H9 (cell line): ENCODE data around the gene PRSS8. TPM values are rescaled to one million over a fixed set of nuclear protein-coding genes. Genes with fewer than 3 reads are reported as not detected.

Experiments
- DNase-seq: peaks from one replicate; pipeline ENCODE4 v3.0.0-alpha.2; 2017
- H2AFZ ChIP-seq: one replicate; pipeline ENCODE4 v1.6.1; 2013; ENCODE audit warnings: mild to moderate bottlenecking, low read length, control low read depth, moderate library complexity
- H2AK5ac ChIP-seq: 2 replicates; pipeline ENCODE4 v1.6.1; 2013; ENCODE audit warnings: low read length, control low read depth, mixed read lengths; ENCODE audit not compliant: insufficient read length
- H2BK120ac ChIP-seq: one replicate; pipeline ENCODE4 v1.6.1; 2013; ENCODE audit warnings: low read depth, mild to moderate bottlenecking, low read length, control low read depth, inconsistent platforms; ENCODE audit not compliant: poor library complexity, severe bottlenecking
- H2BK12ac ChIP-seq: 2 replicates; pipeline ENCODE4 v1.6.1; 2013; ENCODE audit warnings: low read length, control low read depth, mixed read lengths, low read depth; ENCODE audit not compliant: insufficient read length
- H2BK15ac ChIP-seq: 2 replicates; pipeline ENCODE4 v1.6.1; 2013; ENCODE audit warnings: low read depth, low read length, control low read depth
- H2BK20ac ChIP-seq: one replicate; pipeline ENCODE4 v1.6.1; 2013; ENCODE audit warnings: low read depth, mild to moderate bottlenecking, low read length, control low read depth, inconsistent platforms; ENCODE audit not compliant: poor library complexity, severe bottlenecking
- H2BK5ac ChIP-seq: 2 replicates; pipeline ENCODE4 v1.6.1; 2013; ENCODE audit warnings: low read length, control low read depth, mixed read lengths; ENCODE audit not compliant: insufficient read length
- H3K14ac ChIP-seq: 2 replicates; pipeline ENCODE4 v1.6.1; 2013; ENCODE audit warnings: low read length, control low read depth; ENCODE audit not compliant: insufficient read depth
- H3K18ac ChIP-seq: 2 replicates; pipeline ENCODE4 v1.6.1; 2013; ENCODE audit warnings: low read depth, mild to moderate bottlenecking, mixed read lengths, low read length, control low read depth; ENCODE audit not compliant: insufficient read length
- H3K23ac ChIP-seq: 2 replicates; pipeline ENCODE4 v1.6.1; 2013; ENCODE audit warnings: low read length, control low read depth, mixed read lengths, low read depth; ENCODE audit not compliant: insufficient read length
- H3K23me2 ChIP-seq: 2 replicates; pipeline ENCODE4 v1.6.1; 2013; ENCODE audit warnings: low read depth, mild to moderate bottlenecking, mixed read lengths, low read length, control low read depth; ENCODE audit not compliant: insufficient read length, poor library complexity, severe bottlenecking
- H3K27ac ChIP-seq: 2 replicates; pipeline ENCODE4 v1.5.1; 2013; ENCODE audit warnings: low read length, control low read depth, mixed read lengths, low read depth; ENCODE audit not compliant: insufficient read length
- H3K27me3 ChIP-seq: 2 replicates; pipeline ENCODE4 v1.6.1; 2013; ENCODE audit warnings: low read length, control low read depth, inconsistent platforms; ENCODE audit not compliant: insufficient read depth
- H3K4ac ChIP-seq: 2 replicates; pipeline ENCODE4 v1.6.1; 2013; ENCODE audit warnings: low read depth, mild to moderate bottlenecking, control low read depth, inconsistent platforms, low read length, moderate library complexity
- H3K4me1 ChIP-seq: 2 replicates; pipeline ENCODE4 v1.6.1; 2013; ENCODE audit warnings: low read length, control low read depth, inconsistent platforms; ENCODE audit not compliant: insufficient read depth
- H3K4me2 ChIP-seq: 2 replicates; pipeline ENCODE4 v1.6.1; 2013; ENCODE audit warnings: low read length, control low read depth, mixed read lengths; ENCODE audit not compliant: insufficient read length, insufficient read depth
- H3K56ac ChIP-seq: 2 replicates; pipeline ENCODE4 v1.6.1; 2013; ENCODE audit warnings: low read depth, mild to moderate bottlenecking, mixed read lengths, low read length, control low read depth; ENCODE audit not compliant: insufficient read length
- H3K79me1 ChIP-seq: 2 replicates; pipeline ENCODE4 v1.6.1; 2013; ENCODE audit warnings: low read depth, mild to moderate bottlenecking, moderate library complexity, low read length, control low read depth, inconsistent platforms; ENCODE audit not compliant: insufficient read depth, poor library complexity, severe bottlenecking
- H3K79me2 ChIP-seq: 2 replicates; pipeline ENCODE4 v1.6.1; 2013; ENCODE audit warnings: low read length, control low read depth, inconsistent platforms; ENCODE audit not compliant: insufficient read depth
- H3K9ac ChIP-seq: 2 replicates; pipeline ENCODE4 v1.6.1; 2013; ENCODE audit warnings: low read length, control low read depth, mixed read lengths; ENCODE audit not compliant: insufficient read length; ENCODE audit errors: extremely low read depth
- H3K9me3 ChIP-seq: one replicate; pipeline ENCODE4 v1.6.1; 2013; ENCODE audit warnings: low read depth, low read length, inconsistent platforms; ENCODE audit not compliant: control insufficient read depth
- H3T11ph ChIP-seq: one replicate; pipeline ENCODE4 v1.6.1; 2013; ENCODE audit warnings: mild to moderate bottlenecking, low read length, control low read depth, inconsistent platforms
- H4K20me1 ChIP-seq: one replicate; pipeline ENCODE4 v1.6.1; 2013; ENCODE audit not compliant: control insufficient read depth, insufficient read length, insufficient read depth
- H4K5ac ChIP-seq: 2 replicates; pipeline ENCODE4 v1.6.1; 2013; ENCODE audit warnings: low read depth, mild to moderate bottlenecking, mixed read lengths, low read length, control low read depth; ENCODE audit not compliant: insufficient read length
- H4K8ac ChIP-seq: replicated peaks from 2 replicates; pipeline ENCODE4 v1.6.1; 2013; ENCODE audit warnings: low read length, control low read depth, mixed read lengths, low read depth; ENCODE audit not compliant: insufficient read length
- H4K91ac ChIP-seq: 2 replicates; pipeline ENCODE4 v1.6.1; 2013; ENCODE audit warnings: low read depth, mild to moderate bottlenecking, moderate library complexity, mixed read lengths, low read length, control low read depth; ENCODE audit not compliant: insufficient read length
- H3K27ac Mint-ChIP-seq, 3 experiments: 2 replicates in 2 of 3; 3 replicates in 1 of 3; pipeline ENCODE4 v1.8.0; 2020 to 2021; ENCODE audit warnings: mixed read lengths in 3 of 3, mild to moderate bottlenecking in 1 of 3, moderate library complexity in 1 of 3
- H3K27me3 Mint-ChIP-seq: 2 replicates; pipeline ENCODE4 v1.8.0; 2021; ENCODE audit warnings: low read depth, mild to moderate bottlenecking, moderate library complexity, mixed read lengths
- H3K36me3 Mint-ChIP-seq, 3 experiments: 2 replicates in 2 of 3; 3 replicates in 1 of 3; pipeline ENCODE4 v1.8.0; 2020 to 2021; ENCODE audit warnings: low read depth in 3 of 3, mixed read lengths in 3 of 3; ENCODE audit not compliant: insufficient read depth in 1 of 3
- H3K4me1 Mint-ChIP-seq, 2 experiments: 2 replicates each; pipeline ENCODE4 v1.8.0; 2020; ENCODE audit warnings: mixed read lengths in 2 of 2
- H3K4me3 Mint-ChIP-seq, 2 experiments: 2 replicates in 1 of 2; 3 replicates in 1 of 2; pipeline ENCODE4 v1.8.0; 2020 to 2021; ENCODE audit warnings: mild to moderate bottlenecking in 2 of 2, mixed read lengths in 2 of 2, moderate library complexity in 1 of 2
- H3K9me3 Mint-ChIP-seq, 2 experiments: 2 replicates in 1 of 2; 3 replicates in 1 of 2; pipeline ENCODE4 v1.8.0; 2020; ENCODE audit warnings: mild to moderate bottlenecking in 2 of 2, mixed read lengths in 2 of 2, moderate library complexity in 1 of 2
- CTCF ChIP-seq: fragments of 200-600 bp; sonication (generic); conservative IDR thresholded peaks from 3 replicates; pipeline ENCODE4 v1.8.0; 2021; ENCODE audit warnings: antibody characterized with exemption, mild to moderate bottlenecking
- WGBS: extraction: QIAGEN DNeasy Blood & Tissue Kit; methylation state at CpG from one replicate; pipeline ENCODE4 v1.1.7; 2013; ENCODE audit warnings: missing lambda C conversion rate, low lambda C conversion rate, mixed read lengths; ENCODE audit not compliant: insufficient read length; ENCODE audit errors: extremely low coverage; 5-methylcytosine and 5-hydroxymethylcytosine counted together
- total RNA-seq: library from RNA; stranded (reverse); gene quantifications from 2 replicates; pipeline ENCODE4 v1.2.1, GENCODE V29; 2021

Gene PRSS8
- total RNA-seq, 1 experiment from 2014 or later = 64.0 TPM

- H2BK20ac ChIP-seq = no peak overlapping the region
- H3K18ac ChIP-seq = no peak overlapping the region
- no peak overlapping the region for H3K4ac ChIP-seq
- no peaks in the 10 kb centered on the region for H3K4me1 ChIP-seq
- Mint-ChIP-seq H3K36me3 (peaks cover 19 to 41% (median 33%) of the 10 kb centered on the region in 3 experiments), H3K4me3 (no peak overlapping the region), H3K9me3 (no peaks in the 10 kb centered on the region), H3K4me1 (peaks cover 9 to 12% of the 10 kb centered on the region in 2 experiments), H3K27me3 (no peaks in the 10 kb centered on the region; the same call in 1 of the 2 replicates), H3K27ac (no peak overlapping the region)
- H3K56ac ChIP-seq = no peak overlapping the region
- no peak overlapping the region for H3K4me2 ChIP-seq
- no peaks in the 10 kb centered on the region for H4K20me1 ChIP-seq
- no peaks in the 10 kb centered on the region for H3K79me1 ChIP-seq
- no peak overlapping the region for H2AFZ ChIP-seq
- no peak overlapping the region for H2AK5ac ChIP-seq
- no CpG with 5 or more reads among the region's 23 CpGs for WGBS
- H3T11ph ChIP-seq = no peak overlapping the region
- no peak overlapping the region for H2BK15ac ChIP-seq
- peaks cover 1% of the 10 kb centered on the region; the same call in 1 of the 2 replicates for H3K79me2 ChIP-seq
- no peak for TF ChIP-seq CTCF
- no peak overlapping the region for H2BK5ac ChIP-seq
- H3K27me3 ChIP-seq = no peaks in the 10 kb centered on the region; the same call in 1 of the 2 replicates
- no peak overlapping the region for H4K91ac ChIP-seq
- no peak overlapping the region for H3K27ac ChIP-seq
- H2BK120ac ChIP-seq = no peak overlapping the region
- H3K9ac ChIP-seq = no peak overlapping the region
- no peak overlapping the region for H4K5ac ChIP-seq
- H4K8ac ChIP-seq = no peak overlapping the region
- no peak overlapping the region for H3K23ac ChIP-seq
- H3K23me2 ChIP-seq = peaks cover 8% of the 10 kb centered on the region
- no peak overlapping the region for H3K14ac ChIP-seq
- no peak for DNase-seq
- no peaks in the 10 kb centered on the region for H3K9me3 ChIP-seq
- H2BK12ac ChIP-seq = no peak overlapping the region
These were observed 23.6 kb downstream of the PRSS8 start for GRCh38 chr16:31111881-31112466.
